HCT116 (cell line): ENCODE results near the gene SPATA16. TPM values are rescaled to one million over a fixed set of nuclear protein-coding genes. Genes with fewer than 3 reads are reported as not detected.

Experiments
- ATAC-seq: fragments of 200-7000 bp; cut with Tn5 transposase; 2 replicates; pipeline ENCODE4 v1.9.1; 2020; ENCODE audit warnings: mild to moderate bottlenecking, moderate library complexity
- BruUV-seq: library from RNA; stranded (reverse); fragments of 400-500 nt; replicated peaks from 2 replicates; lab custom pipeline; 2021; lab: Mats Ljungman, UMichigan
- CTCF ChIA-PET: fragments of 300-600 bp; sonication (Branson Sonifier 250); formaldehyde crosslinking; loops from one replicate; lab custom pipeline; 2021; ENCODE audit warnings: antibody characterized with exemption; lab: Charles Lee
- POLR2A ChIA-PET: fragments of 300-600, 350-600 bp; sonication (Branson Sonifier 250); formaldehyde crosslinking; loops from one replicate; lab custom pipeline; 2021; ENCODE audit warnings: antibody characterized with exemption; lab: Charles Lee
- RAD21 ChIA-PET, 2 experiments: fragments of 300-600 bp; sonication (Branson Sonifier 250); formaldehyde crosslinking; loops; one replicate each; lab custom pipeline; 2023; ENCODE audit warnings: low total read pairs in 2 of 2; ENCODE audit not compliant: uncharacterized antibody in 2 of 2, unreplicated experiment in 2 of 2, low non-redundant PET in 1 of 2; lab: Charles Lee
- DNase-seq: peaks from one replicate; pipeline ENCODE4 v3.0.0-alpha.2; 2010; ENCODE audit warnings: low read depth, low spot score
- H2AFZ ChIP-seq: fragments of 200-600 bp; shearing (Covaris generic), sonication (generic); 2 replicates; pipeline ENCODE4 v1.6.1; 2017; ENCODE audit warnings: low read depth, mixed run types, mixed read lengths, antibody characterized with exemption, low read length; ENCODE audit not compliant: poor library complexity, severe bottlenecking
- H3K27ac ChIP-seq: 2 replicates; pipeline ENCODE4 v1.5.1; 2012; ENCODE audit warnings: low read depth, low read length
- H3K27me3 ChIP-seq: fragments of 200-600 bp; sonication (generic); 2 replicates; pipeline ENCODE4 v1.6.1; 2016; ENCODE audit warnings: mixed run types, low read length, mixed read lengths; ENCODE audit not compliant: insufficient read depth
- H3K36me3 ChIP-seq, 2 experiments: fragments of 200-500 bp in 1 of 2; fragments of 200-600 bp in 1 of 2; sonication (Bioruptor generic) in 1 of 2; sonication (generic) in 1 of 2; 2 replicates each; pipeline versions ENCODE4 v1.5.1 to v1.6.1; 2014 to 2016; ENCODE audit warnings: low read length in 2 of 2, inconsistent platforms in 1 of 2, mixed read lengths in 1 of 2, mixed run types in 1 of 2; ENCODE audit not compliant: insufficient read depth in 2 of 2, control insufficient read depth in 1 of 2
- H3K4me1 ChIP-seq, 2 experiments: fragments of 200-600 bp in 1 of 2; sonication (generic) in 1 of 2; 2 replicates each; pipeline versions ENCODE4 v1.5.1 to v1.6.1; 2012 to 2017; ENCODE audit warnings: low read length in 2 of 2, inconsistent platforms in 1 of 2, mild to moderate bottlenecking in 1 of 2, mixed read lengths in 1 of 2, mixed run types in 1 of 2, moderate library complexity in 1 of 2; ENCODE audit not compliant: insufficient read depth in 2 of 2, control insufficient read depth in 1 of 2
- H3K4me2 ChIP-seq: fragments of 200-600 bp; sonication (generic); 2 replicates; pipeline ENCODE4 v1.6.1; 2017; ENCODE audit warnings: mixed run types, low read length, mixed read lengths
- H3K4me3 ChIP-seq, 2 experiments: fragments of 200-600 bp in 1 of 2; sonication (generic) in 1 of 2; replicated peaks in 1 of 2; 2 replicates each; pipeline ENCODE4 v1.5.1; 2011 to 2016; ENCODE audit warnings: low read length in 2 of 2, control low read depth in 1 of 2, low read depth in 1 of 2, mild to moderate bottlenecking in 1 of 2, mixed read lengths in 1 of 2, mixed run types in 1 of 2
- H3K79me2 ChIP-seq: fragments of 200-600 bp; sonication (generic); 2 replicates; pipeline ENCODE4 v1.6.1; 2017; ENCODE audit warnings: mild to moderate bottlenecking, mixed run types, low read length, moderate library complexity, mixed read lengths; ENCODE audit not compliant: insufficient read depth
- H3K9ac ChIP-seq: fragments of 200-600 bp; sonication (generic); 2 replicates; pipeline ENCODE4 v1.6.1; 2016; ENCODE audit warnings: low read length, mixed read lengths
- H3K9me2 ChIP-seq: fragments of 200-600 bp; sonication (generic), shearing (Covaris generic); 2 replicates; pipeline ENCODE4 v1.6.1; 2017; ENCODE audit warnings: mixed run types, mild to moderate bottlenecking, moderate library complexity; ENCODE audit not compliant: insufficient read depth
- H3K9me3 ChIP-seq, 2 experiments: fragments of 200-500 bp in 1 of 2; fragments of 200-600 bp in 1 of 2; sonication (Bioruptor generic) in 1 of 2; sonication (generic) in 1 of 2; 2 replicates each; pipeline ENCODE4 v1.6.1; 2014 to 2017; ENCODE audit warnings: low read length in 2 of 2, mixed read lengths in 2 of 2, inconsistent platforms in 1 of 2, low read depth in 1 of 2, mild to moderate bottlenecking in 1 of 2, mixed run types in 1 of 2, moderate library complexity in 1 of 2; ENCODE audit not compliant: control insufficient read depth in 1 of 2, insufficient read depth in 1 of 2
- H4K20me1 ChIP-seq: fragments of 200-600 bp; sonication (generic), shearing (Covaris generic); 2 replicates; pipeline ENCODE4 v1.6.1; 2017; ENCODE audit warnings: mixed run types, mild to moderate bottlenecking, moderate library complexity; ENCODE audit not compliant: insufficient read depth
- CEBPB ChIP-seq: IDR thresholded peaks from 2 replicates; pipeline ENCODE4 v1.6.1; 2012; ENCODE audit warnings: low read depth
- ELF1 ChIP-seq: IDR thresholded peaks from 2 replicates; pipeline ENCODE4 v1.6.1; 2012; ENCODE audit warnings: low read depth, borderline replicate concordance
- EZH2 ChIP-seq: fragments of 200-600 bp; sonication (generic); IDR thresholded peaks from 2 replicates; pipeline ENCODE4 v1.6.1; 2017; ENCODE audit warnings: antibody characterized with exemption, mixed run types
- POLR2A ChIP-seq: IDR thresholded peaks from 2 replicates; pipeline ENCODE4 v1.7.0; 2011; ENCODE audit warnings: borderline replicate concordance; ENCODE audit not compliant: insufficient read depth, insufficient read length; ENCODE audit errors: extremely low read depth
- REST ChIP-seq: IDR thresholded peaks from 2 replicates; pipeline ENCODE4 v1.6.1; 2012; ENCODE audit warnings: low read depth
- SP1 ChIP-seq: IDR thresholded peaks from 2 replicates; pipeline ENCODE4 v1.6.1; 2012; ENCODE audit warnings: low read depth
- ZBTB33 ChIP-seq: IDR thresholded peaks from 2 replicates; pipeline ENCODE4 v1.6.1; 2011; ENCODE audit warnings: mild to moderate bottlenecking, low read length, moderate library complexity; ENCODE audit not compliant: insufficient replicate concordance; ENCODE audit errors: extremely low read depth
- intact Hi-C: fragments of 100-400 bp; cut with micrococcal nuclease; formaldehyde crosslinking; loops from 2 replicates; pipeline ENCODE4 v1.10.0; 2022
- total RNA-seq: library from RNA; stranded (reverse); gene quantifications from one replicate; pipeline ENCODE4 v1.2.1, GENCODE V29; 2021; ENCODE audit not compliant: unreplicated experiment

SPATA16 gene
- total RNA-seq, 1 experiment from 2014 or later = not detected

GRCh38 chr3:172939651-172940293 lies 201.3 kb downstream of the SPATA16 start:
- CTCF ChIA-PET = no interaction called here
- POLR2A ChIA-PET = no interaction called here
- Histone ChIP-seq H4K20me1 (no peaks in the 10 kb centered on the region), H3K27ac (no peak overlapping the region), H3K27me3 (no peaks in the 10 kb centered on the region), H3K9me3 (no peaks in the 10 kb centered on the region), H3K4me3 (no peak overlapping the region), H3K4me1 (no peaks in the 10 kb centered on the region), H3K36me3 (no peaks in the 10 kb centered on the region), H3K79me2 (no peaks in the 10 kb centered on the region), H3K9me2 (no peaks in the 10 kb centered on the region), H2AFZ (no peak overlapping the region), H3K4me2 (no peak overlapping the region), H3K9ac (no peak overlapping the region)
- no peak for ATAC-seq
- RAD21 ChIA-PET = no interaction called here
- intact Hi-C loops = no loop called here
- BruUV-seq = no TSS peak
- TF ChIP-seq ZBTB33 (no peak), REST (no peak), ELF1 (no peak), EZH2 (no peak), SP1 (no peak), CEBPB (no peak), POLR2A (no peak)
- TF ChIP-seq, all 23 proteins: peak for 0
- DNase-seq = no peak
